Parathyroid adenoma (tissue), 2 donors: ENCODE data around the gene SASH1.

Experiments
- H2AFZ ChIP-seq: fragments of 300-600 bp; sonication (generic); one replicate; pipeline ENCODE4 v1.7.0; 2017; ENCODE audit warnings: antibody characterized with exemption, mild to moderate bottlenecking
- H3K27ac ChIP-seq: fragments of 300-600 bp; sonication (generic); one replicate; pipeline ENCODE4 v1.7.0; 2017
- H3K27me3 ChIP-seq: fragments of 300-600 bp; sonication (generic); one replicate; pipeline ENCODE4 v1.7.0; 2017; ENCODE audit warnings: low read length; ENCODE audit not compliant: control insufficient read depth, insufficient read depth
- H3K36me3 ChIP-seq: fragments of 300-600 bp; sonication (generic); one replicate; pipeline ENCODE4 v1.7.0; 2017; ENCODE audit warnings: low read length; ENCODE audit not compliant: control insufficient read depth, insufficient read depth
- H3K4me1 ChIP-seq: fragments of 300-600 bp; sonication (generic); one replicate; pipeline ENCODE4 v1.7.0; 2017; ENCODE audit warnings: control low read depth
- H3K4me2 ChIP-seq: fragments of 300-600 bp; sonication (generic); one replicate; pipeline ENCODE4 v1.7.0; 2017; ENCODE audit warnings: low read length
- H3K4me3 ChIP-seq: fragments of 300-600 bp; sonication (generic); one replicate; pipeline ENCODE4 v1.7.0; 2017; ENCODE audit warnings: low read depth, low read length
- H3K79me2 ChIP-seq: fragments of 300-600 bp; sonication (generic); one replicate; pipeline ENCODE4 v1.7.0; 2017; ENCODE audit warnings: control low read depth
- H3K9ac ChIP-seq: fragments of 300-600 bp; sonication (generic); one replicate; pipeline ENCODE4 v1.7.0; 2017; ENCODE audit warnings: mild to moderate bottlenecking
- H3K9me3 ChIP-seq: fragments of 300-600 bp; sonication (generic); one replicate; pipeline ENCODE4 v1.7.0; 2017; ENCODE audit warnings: low read length; ENCODE audit not compliant: control insufficient read depth
- TF ChIP-seq, protein P1 (sequence below): fragments of 300-600 bp; sonication (generic); IDR thresholded peaks from one replicate; pipeline ENCODE4 v1.7.0; 2017; ENCODE audit warnings: antibody characterized with exemption, mild to moderate bottlenecking
- donor health status: primary hyperparathyroidism.

Gene SASH1

GRCh38 chr6:148470156-148470555, 127.5 kb downstream of the SASH1 start:
- H2AFZ ChIP-seq, result no peak overlapping the region
- no peaks in the 10 kb centered on the region for H3K9me3 ChIP-seq
- peaks cover 4% of the 10 kb centered on the region for H3K4me1 ChIP-seq
- no peaks in the 10 kb centered on the region for H3K36me3 ChIP-seq
- TF ChIP-seq, protein P1, sequence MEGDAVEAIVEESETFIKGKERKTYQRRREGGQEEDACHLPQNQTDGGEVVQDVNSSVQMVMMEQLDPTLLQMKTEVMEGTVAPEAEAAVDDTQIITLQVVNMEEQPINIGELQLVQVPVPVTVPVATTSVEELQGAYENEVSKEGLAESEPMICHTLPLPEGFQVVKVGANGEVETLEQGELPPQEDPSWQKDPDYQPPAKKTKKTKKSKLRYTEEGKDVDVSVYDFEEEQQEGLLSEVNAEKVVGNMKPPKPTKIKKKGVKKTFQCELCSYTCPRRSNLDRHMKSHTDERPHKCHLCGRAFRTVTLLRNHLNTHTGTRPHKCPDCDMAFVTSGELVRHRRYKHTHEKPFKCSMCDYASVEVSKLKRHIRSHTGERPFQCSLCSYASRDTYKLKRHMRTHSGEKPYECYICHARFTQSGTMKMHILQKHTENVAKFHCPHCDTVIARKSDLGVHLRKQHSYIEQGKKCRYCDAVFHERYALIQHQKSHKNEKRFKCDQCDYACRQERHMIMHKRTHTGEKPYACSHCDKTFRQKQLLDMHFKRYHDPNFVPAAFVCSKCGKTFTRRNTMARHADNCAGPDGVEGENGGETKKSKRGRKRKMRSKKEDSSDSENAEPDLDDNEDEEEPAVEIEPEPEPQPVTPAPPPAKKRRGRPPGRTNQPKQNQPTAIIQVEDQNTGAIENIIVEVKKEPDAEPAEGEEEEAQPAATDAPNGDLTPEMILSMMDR, result no peak
- H3K27me3 ChIP-seq, result no peaks in the 10 kb centered on the region
- no peak overlapping the region for H3K4me2 ChIP-seq
- no peak overlapping the region for H3K9ac ChIP-seq
- no peak overlapping the region for H3K27ac ChIP-seq
- no peaks in the 10 kb centered on the region for H3K79me2 ChIP-seq
- no peak overlapping the region for H3K4me3 ChIP-seq

- H3K4me2 ChIP-seq, result no peak overlapping the region
- H3K79me2 ChIP-seq, result no peaks in the 10 kb centered on the region
- H3K9me3 ChIP-seq, result no peaks in the 10 kb centered on the region
- H3K9ac ChIP-seq, result no peak overlapping the region
- peaks cover 4% of the 10 kb centered on the region for H3K4me1 ChIP-seq
- H2AFZ ChIP-seq, result no peak overlapping the region
- H3K4me3 ChIP-seq, result no peak overlapping the region
- TF ChIP-seq, protein P1, result no peak
- no peaks in the 10 kb centered on the region for H3K36me3 ChIP-seq
- H3K27ac ChIP-seq, result no peak overlapping the region
- no peaks in the 10 kb centered on the region for H3K27me3 ChIP-seq
Observed at GRCh38 chr6:148470606-148471465, 128.2 kb downstream of the SASH1 start.

DNA sequence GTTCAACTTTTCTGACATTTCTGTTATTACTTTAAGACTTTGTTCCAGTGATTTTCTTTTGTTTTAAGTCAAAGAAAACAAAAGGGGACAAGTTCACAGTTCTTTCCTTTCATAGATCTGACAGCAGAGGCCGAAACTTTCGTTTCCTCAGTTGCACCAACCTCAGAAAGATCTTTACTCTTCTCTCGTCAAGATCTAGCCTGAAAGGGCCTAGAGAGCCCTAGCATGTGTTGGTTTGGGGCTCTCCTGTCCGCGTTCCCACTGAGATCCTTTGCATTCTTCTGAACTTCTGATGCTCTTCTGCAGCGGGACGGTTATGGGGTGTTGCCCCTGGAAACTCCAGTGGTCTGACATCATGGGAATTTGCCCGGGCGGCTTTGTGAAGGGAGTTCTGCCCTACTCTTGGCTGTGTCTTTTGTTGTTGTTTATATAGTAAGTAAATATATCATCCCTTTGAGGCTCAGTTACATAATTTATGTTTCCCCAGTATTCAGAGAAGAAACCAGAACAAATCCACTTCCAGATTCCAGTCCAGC, 129.1 kb downstream of the SASH1 start:
- no peaks in the 10 kb centered on the region for H3K4me1 ChIP-seq
- H2AFZ ChIP-seq, result no peak overlapping the region
- H3K9ac ChIP-seq, result no peak overlapping the region
- no peak overlapping the region for H3K27ac ChIP-seq
- no peaks in the 10 kb centered on the region for H3K36me3 ChIP-seq
- no peaks in the 10 kb centered on the region for H3K79me2 ChIP-seq
- no peak overlapping the region for H3K4me3 ChIP-seq
- no peak overlapping the region for H3K4me2 ChIP-seq
- H3K27me3 ChIP-seq, result no peaks in the 10 kb centered on the region
- TF ChIP-seq, protein P1, result no peak
- no peaks in the 10 kb centered on the region for H3K9me3 ChIP-seq

DNA sequence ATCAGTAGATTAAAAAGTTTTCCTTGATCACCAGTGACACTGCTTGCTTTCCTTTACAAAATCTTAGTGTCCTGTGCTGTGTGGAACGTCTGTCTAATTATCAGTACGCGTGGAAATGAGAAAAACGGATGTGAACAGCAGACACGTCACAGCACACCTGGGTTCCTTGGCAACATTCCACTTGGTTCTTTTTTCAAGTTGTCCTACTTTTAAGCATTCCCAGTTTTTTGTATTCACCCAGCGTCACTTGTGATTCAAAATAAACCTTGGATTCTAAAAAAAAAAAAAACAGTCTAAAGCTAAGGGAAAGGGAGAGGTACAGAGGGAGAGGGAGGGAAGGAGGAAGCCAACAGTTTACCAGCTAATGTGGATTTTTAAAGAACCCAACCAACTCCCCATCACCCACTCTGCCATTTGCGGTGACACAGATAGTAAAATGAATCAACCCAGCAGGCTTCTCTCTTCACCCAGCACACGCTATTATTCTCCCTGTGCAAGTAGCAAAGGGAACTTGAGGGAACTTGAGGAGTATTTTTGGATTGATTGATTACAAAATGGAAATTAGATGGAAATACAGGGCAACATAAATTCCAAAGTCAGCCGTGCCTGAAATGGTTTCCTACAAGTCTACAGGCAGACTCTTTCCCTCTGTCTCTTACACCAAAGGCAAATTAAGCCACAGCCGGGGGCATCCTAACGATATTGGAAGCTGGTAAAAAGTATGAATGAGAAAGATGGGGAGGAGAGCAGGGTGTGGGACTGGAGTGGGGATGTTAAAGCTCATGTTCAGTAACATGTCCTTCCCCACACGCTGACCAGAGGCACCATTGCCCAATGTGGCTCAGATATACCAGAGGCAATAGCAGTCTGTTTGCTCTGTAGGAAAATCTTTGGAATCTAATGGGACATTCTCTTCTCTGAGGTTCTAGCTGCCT, 129.8 kb downstream of the SASH1 start:
- H3K36me3 ChIP-seq, result no peaks in the 10 kb centered on the region
- no peak overlapping the region for H3K9ac ChIP-seq
- H3K27ac ChIP-seq, result no peak overlapping the region

More for the DNA sequence above, 129.8 kb downstream of the SASH1 start:
- no peak overlapping the region for H3K4me2 ChIP-seq
- H2AFZ ChIP-seq, result no peak overlapping the region
- no peak overlapping the region for H3K4me3 ChIP-seq
- TF ChIP-seq, protein P1, result no peak
- H3K27me3 ChIP-seq, result no peaks in the 10 kb centered on the region
- no peaks in the 10 kb centered on the region for H3K79me2 ChIP-seq
- H3K9me3 ChIP-seq, result no peaks in the 10 kb centered on the region
- H3K4me1 ChIP-seq, result no peaks in the 10 kb centered on the region
